ENCODE measurements around the gene DNM3.

The DNM3 gene

DNA sequence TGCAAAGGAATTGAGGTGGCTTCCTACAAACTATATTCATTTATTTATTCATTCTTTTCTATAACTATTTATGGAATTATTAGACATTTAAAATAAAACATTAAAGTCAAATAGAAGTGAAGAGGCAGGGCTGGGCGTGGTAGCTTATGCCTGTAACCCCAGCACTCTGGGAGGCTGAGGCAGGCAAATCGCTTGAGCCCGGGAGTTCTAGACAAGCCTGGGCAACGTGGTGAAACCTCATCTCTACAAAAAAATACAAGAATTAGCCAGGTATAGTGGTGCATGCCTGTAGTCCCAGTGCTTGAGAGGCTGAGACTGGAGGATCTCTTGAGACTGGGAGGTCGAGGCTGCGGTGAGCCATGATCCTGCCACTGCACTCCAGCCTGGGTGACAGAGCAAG, 23.8 kb downstream of the DNM3 start:
- H2AFZ ChIP-seq (ENCODE audit: low read depth, low read length) = no peak overlapping the region
- H3K4me3 ChIP-seq (ENCODE audit: low read length) = no peak overlapping the region
- peaks cover 5% of the 10 kb centered on the region for H3K4me1 ChIP-seq (ENCODE audit: insufficient read depth, low read length)
- no peaks in the 10 kb centered on the region for H3K36me3 ChIP-seq (ENCODE audit: insufficient read depth, low read length)
- no peaks in the 10 kb centered on the region for H3K9me3 ChIP-seq (ENCODE audit: low read length)
- no peaks in the 10 kb centered on the region for H3K27me3 ChIP-seq (ENCODE audit: insufficient read depth, low read length)

DNA sequence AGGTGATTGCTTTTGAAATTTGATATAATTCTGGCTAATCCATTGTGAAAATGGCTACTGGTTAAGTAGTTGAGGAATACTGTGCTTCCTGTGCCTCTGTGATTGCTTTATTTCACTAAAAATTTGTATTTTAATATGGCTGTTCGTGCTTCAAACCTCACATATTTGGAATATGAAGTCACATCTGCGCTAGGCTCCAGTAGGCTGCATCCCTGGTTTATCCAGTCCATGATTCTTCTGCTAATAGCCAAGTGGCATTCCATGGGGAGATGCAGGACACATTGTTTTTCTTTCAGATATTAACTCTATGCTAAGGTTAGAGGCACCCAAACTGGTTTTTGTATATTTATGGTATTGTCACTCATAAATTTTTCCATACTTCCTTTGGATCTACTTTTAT, 25.9 kb downstream of the DNM3 start:
- no peaks in the 10 kb centered on the region for H3K27me3 ChIP-seq (ENCODE audit: insufficient read depth, low read length)
- H3K9me3 ChIP-seq (ENCODE audit: low read length) = no peaks in the 10 kb centered on the region

GRCh38 chr1:171868217-171868803, 27.0 kb downstream of the DNM3 start:
- Histone ChIP-seq H3K4me1 (ENCODE audit: insufficient read depth, low read length) (peaks cover 5% of the 10 kb centered on the region), H3K36me3 (ENCODE audit: insufficient read depth, low read length) (no peaks in the 10 kb centered on the region), H3K4me3 (ENCODE audit: low read length) (no peak overlapping the region), H3K9me3 (ENCODE audit: low read length) (no peaks in the 10 kb centered on the region), H3K27me3 (ENCODE audit: insufficient read depth, low read length) (no peaks in the 10 kb centered on the region), H2AFZ (ENCODE audit: low read depth, low read length) (no peak overlapping the region)

More for the DNA sequence above, 25.9 kb downstream of the DNM3 start:
- Histone ChIP-seq H3K4me1 (ENCODE audit: insufficient read depth, low read length) (peaks cover 5% of the 10 kb centered on the region), H3K36me3 (ENCODE audit: insufficient read depth, low read length) (no peaks in the 10 kb centered on the region), H2AFZ (ENCODE audit: low read depth, low read length) (no peak overlapping the region), H3K4me3 (ENCODE audit: low read length) (no peak overlapping the region)

DNA sequence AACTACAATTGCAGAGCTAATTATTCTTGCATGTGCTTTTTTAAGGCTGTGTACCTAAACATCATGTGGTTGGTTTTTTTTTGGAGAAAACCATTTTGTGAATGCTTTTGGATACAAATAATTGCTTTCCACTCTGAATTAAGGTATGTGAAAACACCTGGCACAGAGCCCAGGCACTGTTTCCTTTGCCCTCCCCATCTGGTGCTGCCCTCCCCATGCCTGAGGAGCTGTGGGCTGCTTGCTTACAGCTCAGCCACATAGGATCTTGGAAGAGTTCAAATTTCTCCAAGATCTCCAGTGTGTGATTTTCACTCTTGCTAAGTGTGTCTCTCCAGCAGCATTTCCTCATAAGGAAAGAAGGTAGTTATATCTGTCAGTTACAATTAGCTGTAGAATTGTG, 27.8 kb downstream of the DNM3 start:
- H3K4me3 ChIP-seq (ENCODE audit: low read length) = no peak overlapping the region
- H3K4me1 ChIP-seq (ENCODE audit: insufficient read depth, low read length) = peaks cover 4% of the 10 kb centered on the region
- H3K36me3 ChIP-seq (ENCODE audit: insufficient read depth, low read length) = no peaks in the 10 kb centered on the region
- no peaks in the 10 kb centered on the region for H3K9me3 ChIP-seq (ENCODE audit: low read length)
- no peak overlapping the region for H2AFZ ChIP-seq (ENCODE audit: low read depth, low read length)
- no peaks in the 10 kb centered on the region for H3K27me3 ChIP-seq (ENCODE audit: insufficient read depth, low read length)

DNA sequence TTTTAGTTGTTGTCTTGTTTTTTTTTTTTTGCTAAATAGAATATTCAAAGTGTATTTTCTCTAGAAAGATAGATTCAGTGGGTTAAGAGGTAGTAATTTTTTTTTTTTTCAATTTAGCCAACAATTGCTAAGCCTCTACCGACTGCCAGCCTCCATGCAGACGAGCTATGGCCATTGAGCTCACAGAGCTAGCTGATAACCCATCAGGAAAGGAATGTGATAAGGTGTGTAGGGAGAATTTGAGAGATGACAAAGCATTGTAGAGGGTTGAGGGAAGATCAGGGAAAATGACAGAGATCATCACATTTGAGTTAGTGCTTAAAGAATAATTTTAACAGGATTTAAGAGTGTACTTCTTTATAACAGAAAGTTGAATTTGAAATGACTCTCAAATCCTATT, 30.6 kb downstream of the DNM3 start:
- Histone ChIP-seq H2AFZ (ENCODE audit: low read depth, low read length) (no peak overlapping the region), H3K4me1 (ENCODE audit: insufficient read depth, low read length) (no peaks in the 10 kb centered on the region), H3K4me3 (ENCODE audit: low read length) (no peak overlapping the region), H3K27me3 (ENCODE audit: insufficient read depth, low read length) (no peaks in the 10 kb centered on the region), H3K36me3 (ENCODE audit: insufficient read depth, low read length) (no peaks in the 10 kb centered on the region), H3K9me3 (ENCODE audit: low read length) (no peaks in the 10 kb centered on the region)

DNA sequence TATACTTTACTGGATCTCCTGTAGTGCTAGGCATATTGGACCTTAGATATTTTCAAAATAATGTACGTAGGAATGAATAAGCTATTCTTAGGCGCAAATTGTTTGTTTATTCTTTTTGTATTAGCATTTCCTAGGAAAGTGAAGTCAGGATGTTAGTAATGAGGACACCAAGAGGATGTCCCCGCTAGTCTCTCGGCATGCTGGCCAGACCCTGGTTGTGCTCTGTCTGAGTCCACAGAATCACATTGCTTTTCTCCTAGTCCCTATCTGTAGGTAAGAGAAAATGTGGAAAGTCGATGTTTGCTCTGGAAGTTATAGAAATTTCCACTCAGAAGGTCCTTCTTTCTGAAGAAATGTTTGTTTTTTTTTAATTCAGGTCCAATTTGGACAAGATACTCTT, 31.1 kb downstream of the DNM3 start:
- H3K27me3 ChIP-seq (ENCODE audit: insufficient read depth, low read length) = no peaks in the 10 kb centered on the region
- no peaks in the 10 kb centered on the region for H3K9me3 ChIP-seq (ENCODE audit: low read length)
- H3K36me3 ChIP-seq (ENCODE audit: insufficient read depth, low read length) = no peaks in the 10 kb centered on the region
- no peak overlapping the region for H2AFZ ChIP-seq (ENCODE audit: low read depth, low read length)
- H3K4me1 ChIP-seq (ENCODE audit: insufficient read depth, low read length) = peaks cover 1% of the 10 kb centered on the region
- no peak overlapping the region for H3K4me3 ChIP-seq (ENCODE audit: low read length)

GRCh38 chr1:171873664-171874063, 32.4 kb downstream of the DNM3 start:
- Histone ChIP-seq H3K9me3 (ENCODE audit: low read length) (no peaks in the 10 kb centered on the region), H3K27me3 (ENCODE audit: insufficient read depth, low read length) (no peaks in the 10 kb centered on the region), H3K36me3 (ENCODE audit: insufficient read depth, low read length) (no peaks in the 10 kb centered on the region), H3K4me3 (ENCODE audit: low read length) (no peak overlapping the region), H2AFZ (ENCODE audit: low read depth, low read length) (no peak overlapping the region), H3K4me1 (ENCODE audit: insufficient read depth, low read length) (peaks cover 8% of the 10 kb centered on the region)

DNA sequence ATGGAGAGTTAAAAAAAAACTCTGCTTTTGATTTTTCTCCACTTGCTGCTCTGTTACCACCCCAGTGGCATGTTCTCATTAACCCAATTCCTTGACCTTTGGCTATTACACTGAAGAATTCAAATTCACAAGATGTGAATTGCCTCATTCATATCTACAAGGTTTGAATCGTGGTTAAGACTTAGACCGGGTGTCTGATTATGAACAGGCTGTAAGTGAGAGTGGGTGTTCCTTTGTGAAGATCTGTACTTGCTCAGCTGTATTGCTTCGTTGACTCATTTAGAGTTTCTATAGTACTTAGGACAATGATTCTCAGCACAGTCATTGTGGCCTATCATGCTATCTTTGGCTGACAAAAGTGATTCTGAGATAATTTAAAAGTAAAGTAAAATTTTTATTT, 36.4 kb downstream of the DNM3 start:
- no peaks in the 10 kb centered on the region for H3K9me3 ChIP-seq (ENCODE audit: low read length)
- H3K4me3 ChIP-seq (ENCODE audit: low read length) = no peak overlapping the region
- H3K4me1 ChIP-seq (ENCODE audit: insufficient read depth, low read length) = peaks cover 8% of the 10 kb centered on the region
- no peaks in the 10 kb centered on the region for H3K27me3 ChIP-seq (ENCODE audit: insufficient read depth, low read length)
- no peak overlapping the region for H2AFZ ChIP-seq (ENCODE audit: low read depth, low read length)
- no peaks in the 10 kb centered on the region for H3K36me3 ChIP-seq (ENCODE audit: insufficient read depth, low read length)

DNA sequence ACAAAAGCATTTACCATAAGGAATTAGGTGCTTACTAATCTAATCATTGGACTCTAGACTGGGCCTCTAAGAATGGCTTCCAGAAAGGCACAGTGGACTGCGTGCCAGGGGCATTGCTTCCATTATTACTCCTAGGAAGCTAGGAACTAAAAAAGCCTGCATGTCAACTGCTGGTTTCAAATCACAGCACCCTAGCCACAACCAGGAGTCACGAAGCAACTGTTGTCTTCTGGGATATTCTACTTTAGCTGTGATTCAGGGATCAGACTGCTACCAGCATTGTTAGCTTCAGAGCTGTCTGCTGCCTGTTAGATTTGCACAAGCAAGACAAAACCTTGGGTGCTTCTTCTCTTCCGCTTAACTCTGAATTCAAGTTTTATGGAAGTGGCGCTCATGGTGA, 38.3 kb downstream of the DNM3 start:
- Histone ChIP-seq H3K27me3 (ENCODE audit: insufficient read depth, low read length) (no peaks in the 10 kb centered on the region), H3K4me1 (ENCODE audit: insufficient read depth, low read length) (peaks cover 8% of the 10 kb centered on the region), H3K4me3 (ENCODE audit: low read length) (no peak overlapping the region), H2AFZ (ENCODE audit: low read depth, low read length) (no peak overlapping the region), H3K9me3 (ENCODE audit: low read length) (no peaks in the 10 kb centered on the region), H3K36me3 (ENCODE audit: insufficient read depth, low read length) (no peaks in the 10 kb centered on the region)

GRCh38 chr1:171881442-171881841, 40.1 kb downstream of the DNM3 start:
- H3K9me3 ChIP-seq (ENCODE audit: low read length) = no peaks in the 10 kb centered on the region
- H3K4me3 ChIP-seq (ENCODE audit: low read length) = no peak overlapping the region
- no peak overlapping the region for H2AFZ ChIP-seq (ENCODE audit: low read depth, low read length)
- H3K36me3 ChIP-seq (ENCODE audit: insufficient read depth, low read length) = no peaks in the 10 kb centered on the region
- no peaks in the 10 kb centered on the region for H3K27me3 ChIP-seq (ENCODE audit: insufficient read depth, low read length)
- peaks cover 8% of the 10 kb centered on the region for H3K4me1 ChIP-seq (ENCODE audit: insufficient read depth, low read length)

- H3K36me3 ChIP-seq (ENCODE audit: insufficient read depth, low read length) = no peaks in the 10 kb centered on the region
These were observed 42.6 kb downstream of the DNM3 start for GRCh38 chr1:171883849-171884248.

GRCh38 chr1:171884475-171884874, 43.2 kb downstream of the DNM3 start:
- Histone ChIP-seq H2AFZ (ENCODE audit: low read depth, low read length) (no peak overlapping the region), H3K27me3 (ENCODE audit: insufficient read depth, low read length) (peaks cover under 1% of the 10 kb centered on the region), H3K36me3 (ENCODE audit: insufficient read depth, low read length) (no peaks in the 10 kb centered on the region), H3K9me3 (ENCODE audit: low read length) (no peaks in the 10 kb centered on the region), H3K4me3 (ENCODE audit: low read length) (no peak overlapping the region), H3K4me1 (ENCODE audit: insufficient read depth, low read length) (no peaks in the 10 kb centered on the region)

More at GRCh38 chr1:171883849-171884248, 42.6 kb downstream of the DNM3 start:
- no peaks in the 10 kb centered on the region for H3K27me3 ChIP-seq (ENCODE audit: insufficient read depth, low read length)
- no peaks in the 10 kb centered on the region for H3K4me1 ChIP-seq (ENCODE audit: insufficient read depth, low read length)
- no peak overlapping the region for H3K4me3 ChIP-seq (ENCODE audit: low read length)
- H3K9me3 ChIP-seq (ENCODE audit: low read length) = no peaks in the 10 kb centered on the region
- H2AFZ ChIP-seq (ENCODE audit: low read depth, low read length) = no peak overlapping the region

GRCh38 chr1:171890131-171890530, 48.8 kb downstream of the DNM3 start:
- H3K4me3 ChIP-seq (ENCODE audit: low read length) = no peak overlapping the region
- H3K36me3 ChIP-seq (ENCODE audit: insufficient read depth, low read length) = no peaks in the 10 kb centered on the region
- H3K4me1 ChIP-seq (ENCODE audit: insufficient read depth, low read length) = no peaks in the 10 kb centered on the region
- peaks cover 4% of the 10 kb centered on the region for H3K27me3 ChIP-seq (ENCODE audit: insufficient read depth, low read length)
- no peaks in the 10 kb centered on the region for H3K9me3 ChIP-seq (ENCODE audit: low read length)
- no peak overlapping the region for H2AFZ ChIP-seq (ENCODE audit: low read depth, low read length)
